SJSA1 (cell line): Measurements from ENCODE around the gene ABCC1. TPM values are rescaled to one million over a fixed set of nuclear protein-coding genes. Genes with fewer than 3 reads are reported as not detected.
"Not testable (repeated sequence)": the region's sequence is repeated elsewhere in the genome, so short reads cannot be mapped to it uniquely, and the experiment has no call there.

Experiments
- DNase-seq, 2 experiments: peaks; one replicate each; pipeline ENCODE4 v3.0.0-alpha.2; 2015 to 2020; ENCODE audit warnings: low spot score in 2 of 2, low read depth in 1 of 2
- H3K27ac ChIP-seq: fragments of 250-450 bp; sonication (Bioruptor Pico); 2 replicates; pipeline ENCODE4 v1.5.1; 2020; ENCODE audit warnings: mild to moderate bottlenecking, moderate library complexity
- H3K27me3 ChIP-seq: fragments of 250-450 bp; sonication (Bioruptor Pico); replicated peaks from 2 replicates; pipeline ENCODE4 v1.5.1; 2020; ENCODE audit warnings: mild to moderate bottlenecking, moderate library complexity
- H3K36me3 ChIP-seq: fragments of 250-450 bp; sonication (Bioruptor Pico); 2 replicates; pipeline ENCODE4 v1.5.1; 2020; ENCODE audit warnings: mild to moderate bottlenecking
- H3K4me1 ChIP-seq: fragments of 250-450 bp; sonication (Bioruptor Pico); replicated peaks from 2 replicates; pipeline ENCODE4 v1.6.1; 2021; ENCODE audit warnings: mild to moderate bottlenecking
- H3K4me3 ChIP-seq: fragments of 250-450 bp; sonication (Bioruptor Pico); 2 replicates; pipeline ENCODE4 v1.5.1; 2020; ENCODE audit warnings: mild to moderate bottlenecking
- H3K9me3 ChIP-seq: fragments of 250-450 bp; sonication (Bioruptor Pico); replicated peaks from 2 replicates; pipeline ENCODE4 v1.5.1; 2020; ENCODE audit warnings: mild to moderate bottlenecking
- total RNA-seq: library from RNA; depleted of rRNA; stranded (reverse); fragments of >200 nt; shearing (Covaris generic); gene quantifications from 2 replicates; pipeline ENCODE4 v1.2.3, GENCODE V29; 2014

ABCC1 gene
- total RNA-seq, 1 experiment from 2014 or later: 25.0 TPM

GRCh38 chr16:15951852-15952251 lies 2.4 kb downstream of the ABCC1 start:
- no peak overlapping the region for H3K27ac ChIP-seq
- no peaks in the 10 kb centered on the region for H3K9me3 ChIP-seq
- H3K4me3 ChIP-seq: no peak overlapping the region
- H3K27me3 ChIP-seq: no peaks in the 10 kb centered on the region
- no peak for DNase-seq
- H3K36me3 ChIP-seq: peaks cover 18% of the 10 kb centered on the region
- H3K4me1 ChIP-seq: peaks cover 32% of the 10 kb centered on the region

GRCh38 chr16:15952265-15952711 lies 2.9 kb downstream of the ABCC1 start:
- H3K9me3 ChIP-seq: no peaks in the 10 kb centered on the region
- H3K36me3 ChIP-seq: peaks cover 18% of the 10 kb centered on the region
- no peak for DNase-seq
- H3K4me3 ChIP-seq: no peak overlapping the region
- H3K4me1 ChIP-seq: peaks cover 28% of the 10 kb centered on the region
- H3K27me3 ChIP-seq: no peaks in the 10 kb centered on the region
- no peak overlapping the region for H3K27ac ChIP-seq

GRCh38 chr16:15953477-15953876 lies 4.1 kb downstream of the ABCC1 start:
- H3K9me3 ChIP-seq: no peaks in the 10 kb centered on the region
- DNase-seq: no peak
- H3K4me1 ChIP-seq: peaks cover 28% of the 10 kb centered on the region
- no peaks in the 10 kb centered on the region for H3K27me3 ChIP-seq
- peaks cover 18% of the 10 kb centered on the region for H3K36me3 ChIP-seq
- H3K27ac ChIP-seq: no peak overlapping the region
- H3K4me3 ChIP-seq: no peak overlapping the region

GRCh38 chr16:15953929-15954813 lies 4.8 kb downstream of the ABCC1 start:
- Histone ChIP-seq H3K4me1 (peaks cover 27% of the 10 kb centered on the region), H3K9me3 (no peaks in the 10 kb centered on the region), H3K36me3 (peaks cover 18% of the 10 kb centered on the region), H3K4me3 (no peak overlapping the region), H3K27ac (no peak overlapping the region), H3K27me3 (no peaks in the 10 kb centered on the region)
- DNase-seq: no peak

GRCh38 chr16:15954814-15955151 lies 5.4 kb downstream of the ABCC1 start:
- Histone ChIP-seq H3K4me3 (no peak overlapping the region), H3K27ac (no peak overlapping the region), H3K9me3 (no peaks in the 10 kb centered on the region), H3K4me1 (peaks cover 33% of the 10 kb centered on the region), H3K36me3 (peaks cover 16% of the 10 kb centered on the region), H3K27me3 (no peaks in the 10 kb centered on the region)
- DNase-seq: no peak

- no peaks in the 10 kb centered on the region for H3K9me3 ChIP-seq
- H3K4me3 ChIP-seq: no peak overlapping the region
- DNase-seq: no peak
- peaks cover 13% of the 10 kb centered on the region for H3K36me3 ChIP-seq
- H3K27me3 ChIP-seq: no peaks in the 10 kb centered on the region
- peaks cover 35% of the 10 kb centered on the region for H3K4me1 ChIP-seq
- no peak overlapping the region for H3K27ac ChIP-seq
These were observed 6.0 kb downstream of the ABCC1 start for GRCh38 chr16:15955425-15955824.

- not testable (repeated sequence) for DNase-seq, H3K4me3 ChIP-seq, H3K9me3 ChIP-seq, H3K27me3 ChIP-seq, H3K27ac ChIP-seq
- Histone ChIP-seq H3K4me1 (peaks cover 33% of the 10 kb centered on the region), H3K36me3 (peaks cover 13% of the 10 kb centered on the region)
These were observed 6.7 kb downstream of the ABCC1 start for GRCh38 chr16:15956106-15956505.

- Histone ChIP-seq H3K27me3 (no peaks in the 10 kb centered on the region), H3K36me3 (peaks cover 10% of the 10 kb centered on the region), H3K27ac (no peak overlapping the region), H3K4me1 (peaks cover 43% of the 10 kb centered on the region), H3K9me3 (no peaks in the 10 kb centered on the region; the same call in 1 of the 2 replicates), H3K4me3 (no peak overlapping the region)
- DNase-seq: no peak
These were observed 9.4 kb downstream of the ABCC1 start for GRCh38 chr16:15958703-15959348.

- H3K36me3 ChIP-seq: peaks cover 7% of the 10 kb centered on the region
- peak in 1 of 2 experiments; percentile 79 for DNase-seq
- H3K27me3 ChIP-seq: no peaks in the 10 kb centered on the region
- H3K4me3 ChIP-seq: no peak overlapping the region
- H3K4me1 ChIP-seq: peaks cover 50% of the 10 kb centered on the region
- peak overlapping the region; percentile 59 for H3K27ac ChIP-seq
- H3K9me3 ChIP-seq: no peaks in the 10 kb centered on the region; the same call in 1 of the 2 replicates
These were observed 10.9 kb downstream of the ABCC1 start for GRCh38 chr16:15960124-15960971.

- Histone ChIP-seq H3K4me1 (peaks cover 57% of the 10 kb centered on the region), H3K36me3 (peaks cover 7% of the 10 kb centered on the region), H3K27ac (peak overlapping the region; percentile 59), H3K4me3 (no peak overlapping the region), H3K9me3 (no peaks in the 10 kb centered on the region; the same call in 1 of the 2 replicates), H3K27me3 (no peaks in the 10 kb centered on the region)
- DNase-seq: peak; percentile 50 to 77
These were observed 11.7 kb downstream of the ABCC1 start for GRCh38 chr16:15961060-15961511.

GRCh38 chr16:15961571-15962090 lies 12.2 kb downstream of the ABCC1 start:
- Histone ChIP-seq H3K4me3 (no peak overlapping the region), H3K27me3 (no peaks in the 10 kb centered on the region), H3K9me3 (no peaks in the 10 kb centered on the region; the same call in 1 of the 2 replicates), H3K4me1 (peaks cover 63% of the 10 kb centered on the region), H3K36me3 (peaks cover 7% of the 10 kb centered on the region), H3K27ac (peak overlapping the region; percentile 59)
- no peak for DNase-seq

- no peak overlapping the region for H3K4me3 ChIP-seq
- H3K27ac ChIP-seq: no peak overlapping the region
- peaks cover 70% of the 10 kb centered on the region for H3K4me1 ChIP-seq
- H3K27me3 ChIP-seq: no peaks in the 10 kb centered on the region
- peaks cover 7% of the 10 kb centered on the region for H3K36me3 ChIP-seq
- H3K9me3 ChIP-seq: no peaks in the 10 kb centered on the region; the same call in 1 of the 2 replicates
- DNase-seq: no peak
These were observed 14.0 kb downstream of the ABCC1 start for GRCh38 chr16:15963307-15963910.

- Histone ChIP-seq H3K4me1 (peaks cover 61% of the 10 kb centered on the region), H3K27me3 (no peaks in the 10 kb centered on the region), H3K4me3 (no peak overlapping the region), H3K27ac (peak overlapping the region; percentile 71), H3K36me3 (peaks cover 14% of the 10 kb centered on the region), H3K9me3 (no peaks in the 10 kb centered on the region; the same call in 1 of the 2 replicates)
- no peak for DNase-seq
These were observed 17.0 kb downstream of the ABCC1 start for GRCh38 chr16:15966420-15966819.
